GM12872 (cell line): ENCODE data around the gene RLIM.

ENCODE experiments used
- TF ChIP-seq, protein P1 (sequence below): IDR thresholded peaks from 3 replicates; pipeline ENCODE4 v1.5.1; 2011; ENCODE audit warnings: low read depth, mild to moderate bottlenecking, low read length, moderate library complexity; ENCODE audit not compliant: insufficient read depth

Gene RLIM

DNA sequence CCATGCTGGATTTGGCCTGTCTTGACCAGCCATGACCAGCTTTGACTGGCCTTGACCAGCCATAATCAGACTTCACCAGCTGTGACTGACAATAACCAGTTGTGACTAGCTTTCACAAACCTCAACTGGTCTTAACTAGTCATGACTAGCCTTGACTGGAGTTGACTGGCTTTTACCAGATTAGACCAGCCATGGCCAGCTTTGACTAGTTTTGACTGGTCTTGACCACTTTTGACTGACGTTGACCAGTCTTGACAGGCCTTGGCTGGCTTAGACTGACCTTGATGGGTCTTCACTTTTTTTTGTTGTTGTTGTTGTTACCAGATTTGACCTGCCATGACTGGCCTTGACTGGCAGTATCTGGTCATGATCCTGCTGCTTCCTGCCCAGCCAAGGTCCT is 67.4 kb downstream of the RLIM start:
- TF ChIP-seq, protein P1, sequence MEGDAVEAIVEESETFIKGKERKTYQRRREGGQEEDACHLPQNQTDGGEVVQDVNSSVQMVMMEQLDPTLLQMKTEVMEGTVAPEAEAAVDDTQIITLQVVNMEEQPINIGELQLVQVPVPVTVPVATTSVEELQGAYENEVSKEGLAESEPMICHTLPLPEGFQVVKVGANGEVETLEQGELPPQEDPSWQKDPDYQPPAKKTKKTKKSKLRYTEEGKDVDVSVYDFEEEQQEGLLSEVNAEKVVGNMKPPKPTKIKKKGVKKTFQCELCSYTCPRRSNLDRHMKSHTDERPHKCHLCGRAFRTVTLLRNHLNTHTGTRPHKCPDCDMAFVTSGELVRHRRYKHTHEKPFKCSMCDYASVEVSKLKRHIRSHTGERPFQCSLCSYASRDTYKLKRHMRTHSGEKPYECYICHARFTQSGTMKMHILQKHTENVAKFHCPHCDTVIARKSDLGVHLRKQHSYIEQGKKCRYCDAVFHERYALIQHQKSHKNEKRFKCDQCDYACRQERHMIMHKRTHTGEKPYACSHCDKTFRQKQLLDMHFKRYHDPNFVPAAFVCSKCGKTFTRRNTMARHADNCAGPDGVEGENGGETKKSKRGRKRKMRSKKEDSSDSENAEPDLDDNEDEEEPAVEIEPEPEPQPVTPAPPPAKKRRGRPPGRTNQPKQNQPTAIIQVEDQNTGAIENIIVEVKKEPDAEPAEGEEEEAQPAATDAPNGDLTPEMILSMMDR = no peak

- TF ChIP-seq, protein P1 = no peak
Measured at GRCh38 chrX:74545880-74546523, 68.4 kb downstream of the RLIM start.

GRCh38 chrX:74540635-74541249 is 73.7 kb downstream of the RLIM start:
- TF ChIP-seq, protein P1 = no peak

DNA sequence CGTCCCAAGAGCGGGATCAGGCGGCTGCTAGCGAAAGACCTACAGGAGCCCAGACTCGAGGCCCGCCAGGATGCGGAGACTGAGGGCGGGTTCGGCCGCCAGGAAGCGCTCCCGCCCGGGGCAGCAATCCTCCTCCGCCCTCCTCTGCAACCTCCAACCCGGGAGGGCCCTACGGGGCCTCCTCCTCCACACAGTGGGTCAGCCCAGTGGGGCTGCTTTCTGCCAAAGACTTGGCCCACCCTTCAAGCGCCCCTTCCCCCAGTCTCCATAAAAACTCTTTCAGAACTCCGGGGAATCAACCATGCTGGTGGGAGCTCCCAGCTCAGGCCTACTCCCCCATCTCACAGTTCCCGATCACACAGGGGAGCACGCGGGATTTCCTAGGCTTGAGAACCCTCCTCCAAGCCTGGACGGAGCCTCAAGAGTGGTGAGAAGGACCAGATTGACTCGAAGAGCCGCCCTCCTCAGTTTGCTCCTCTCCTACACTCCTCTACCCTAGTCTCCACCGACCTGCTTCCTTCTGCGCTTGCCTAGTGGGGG is 77.5 kb downstream of the RLIM start:
- TF ChIP-seq, protein P1 = no peak

DNA sequence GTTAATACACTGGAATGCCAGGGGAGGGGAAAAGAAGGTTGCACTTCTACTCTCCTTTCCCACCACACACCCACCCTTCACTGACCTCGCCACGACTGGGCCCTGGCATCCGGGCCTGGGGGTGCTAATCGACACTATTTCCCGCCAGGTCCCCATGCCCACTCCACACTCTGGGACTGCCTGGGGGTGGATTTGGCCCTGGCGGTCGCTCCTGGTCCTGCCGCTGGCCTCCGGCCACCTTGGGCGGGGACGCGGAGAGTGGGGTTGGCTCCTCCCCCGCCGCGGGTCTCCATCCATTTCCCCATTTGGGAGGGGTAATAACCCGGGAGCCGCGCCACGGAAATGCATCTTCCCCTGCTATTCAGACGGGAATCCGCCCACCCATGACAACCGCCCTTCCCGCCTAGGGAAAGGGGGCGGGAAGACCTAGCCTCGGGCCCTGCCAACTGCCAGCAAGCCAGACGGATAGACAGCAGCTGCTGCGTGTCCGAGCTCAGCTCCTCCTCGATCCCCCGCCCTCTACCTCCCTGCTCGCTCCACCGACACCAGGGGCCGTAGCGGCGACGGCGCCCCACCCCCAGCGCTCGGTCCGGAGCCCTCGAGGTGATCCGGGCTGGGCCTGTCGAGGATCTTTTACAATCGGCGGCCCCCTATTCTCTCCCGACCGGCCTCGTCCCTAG is 78.1 kb downstream of the RLIM start:
- TF ChIP-seq, protein P1 = peak; percentile 39; the same call in 1 of the 3 replicates

GRCh38 chrX:74535408-74536151 is 78.8 kb downstream of the RLIM start:
- TF ChIP-seq, protein P1 = peak; percentile 52; the same call in 2 of the 3 replicates
